ENCODE data around the gene TTC6.

- TF ChIP-seq, protein P1, sequence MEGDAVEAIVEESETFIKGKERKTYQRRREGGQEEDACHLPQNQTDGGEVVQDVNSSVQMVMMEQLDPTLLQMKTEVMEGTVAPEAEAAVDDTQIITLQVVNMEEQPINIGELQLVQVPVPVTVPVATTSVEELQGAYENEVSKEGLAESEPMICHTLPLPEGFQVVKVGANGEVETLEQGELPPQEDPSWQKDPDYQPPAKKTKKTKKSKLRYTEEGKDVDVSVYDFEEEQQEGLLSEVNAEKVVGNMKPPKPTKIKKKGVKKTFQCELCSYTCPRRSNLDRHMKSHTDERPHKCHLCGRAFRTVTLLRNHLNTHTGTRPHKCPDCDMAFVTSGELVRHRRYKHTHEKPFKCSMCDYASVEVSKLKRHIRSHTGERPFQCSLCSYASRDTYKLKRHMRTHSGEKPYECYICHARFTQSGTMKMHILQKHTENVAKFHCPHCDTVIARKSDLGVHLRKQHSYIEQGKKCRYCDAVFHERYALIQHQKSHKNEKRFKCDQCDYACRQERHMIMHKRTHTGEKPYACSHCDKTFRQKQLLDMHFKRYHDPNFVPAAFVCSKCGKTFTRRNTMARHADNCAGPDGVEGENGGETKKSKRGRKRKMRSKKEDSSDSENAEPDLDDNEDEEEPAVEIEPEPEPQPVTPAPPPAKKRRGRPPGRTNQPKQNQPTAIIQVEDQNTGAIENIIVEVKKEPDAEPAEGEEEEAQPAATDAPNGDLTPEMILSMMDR (IDR thresholded peaks at IDR 0.05 in 4 of 5, conservative IDR thresholded peaks at IDR 0.05 in 1 of 5) = no peak
- TF ChIP-seq POLR2A (IDR thresholded peaks at IDR 0.05) = no peak
Observed at GRCh38 chr14:37550511-37550910, 44.9 kb upstream of the TTC6 start.

All from gastrocnemius medialis (tissue), 4 donors.